Spleen (tissue), 13 donors: Measurements from ENCODE around the gene SIGLEC11. TPM values are rescaled to one million over a fixed set of nuclear protein-coding genes. Genes with fewer than 3 reads are reported as not detected.
"Not testable (repeated sequence)": the region's sequence is repeated elsewhere in the genome, so short reads cannot be mapped to it uniquely, and the experiment has no call there.

Experiments
- DNase-seq: peaks from one replicate; pipeline ENCODE4 v3.0.0-alpha.2; 2020
- H3K27ac ChIP-seq, 8 donors: fragments of 200-600 bp; sonication (generic) in 7 of 8; 1 replicate in 4 of 8; 2 replicates in 4 of 8; pipeline versions ENCODE4 v1.5.0 to v1.8.0; 2016 to 2021; ENCODE audit warnings: inconsistent platforms in 4 of 8, mild to moderate bottlenecking in 4 of 8, moderate library complexity in 1 of 8
- H3K27me3 ChIP-seq, 7 donors: fragments of 200-600 bp; sonication (generic) in 6 of 7; replicated peaks in 1 of 7; 1 replicate in 4 of 7; 2 replicates in 3 of 7; pipeline versions ENCODE4 v1.5.0 to v1.8.0; 2016 to 2021; ENCODE audit warnings: inconsistent platforms in 3 of 7, mild to moderate bottlenecking in 1 of 7
- H3K36me3 ChIP-seq, 6 donors: fragments of 200-600 bp; sonication (generic) in 5 of 6; 1 replicate in 4 of 6; 2 replicates in 2 of 6; pipeline versions ENCODE4 v1.5.0 to v1.8.0; 2016 to 2021; ENCODE audit warnings: inconsistent platforms in 2 of 6
- H3K4me1 ChIP-seq, 6 donors: fragments of 200-600 bp; sonication (generic) in 5 of 6; 1 replicate in 3 of 6; 2 replicates in 3 of 6; pipeline versions ENCODE4 v1.5.0 to v1.8.0; 2016 to 2021; ENCODE audit warnings: inconsistent platforms in 3 of 6
- H3K4me3 ChIP-seq, 8 donors: fragments of 200-600 bp; sonication (generic) in 7 of 8; 1 replicate in 4 of 8; 2 replicates in 4 of 8; pipeline versions ENCODE4 v1.5.0 to v1.8.0; 2016 to 2021; ENCODE audit warnings: inconsistent platforms in 4 of 8, mild to moderate bottlenecking in 4 of 8, moderate library complexity in 2 of 8
- H3K9me3 ChIP-seq, 8 donors: fragments of 200-600 bp; sonication (generic) in 7 of 8; 1 replicate in 4 of 8; 2 replicates in 4 of 8; pipeline versions ENCODE4 v1.5.0 to v1.8.0; 2016 to 2021; ENCODE audit warnings: inconsistent platforms in 4 of 8
- POLR2A ChIP-seq, 3 donors: fragments of 450-650 bp; IDR thresholded peaks; one replicate each; pipeline ENCODE4 v1.5.1; 2017; ENCODE audit warnings: antibody characterized with exemption in 3 of 3, mild to moderate bottlenecking in 1 of 3
- POLR2AphosphoS5 ChIP-seq, 3 donors: sonication (generic); formaldehyde crosslinking; IDR thresholded peaks; one replicate each; pipeline ENCODE4 v1.5.1; 2017; ENCODE audit warnings: antibody characterized with exemption in 3 of 3
- WGBS, 5 donors: extraction: QIAGEN DNeasy Blood & Tissue Kit in 3 of 5; methylation state at CpG; one replicate each; pipeline versions ENCODE4 v1.1.5 to v1.1.7; 2013 to 2018; 5-methylcytosine and 5-hydroxymethylcytosine counted together
- intact Hi-C: fragments of 100-400 bp; cut with DNase I; formaldehyde crosslinking; loops from one replicate; pipeline ENCODE4 v1.15.0; 2023; ENCODE audit warnings: low total_unique reads
- long read RNA-seq, 2 donors: transcript quantifications; one replicate each; lab custom pipeline, GENCODE V29; 2026
- polyA plus RNA-seq, 3 donors: library from polyadenylated mRNA; stranded (reverse); fragments of 200-250 nt; gene quantifications; one replicate each; pipeline ENCODE4 v1.2.1, GENCODE V29; 2013
- total RNA-seq, 7 donors: library from RNA; depleted of rRNA in 3 of 7; stranded (reverse); fragments of >200 nt in 3 of 7; fragmentation: NEBNext Ultra II Directional in 4 of 7; extraction: Animal tissue kit (Norgen Biotek cat#: 25700) in 4 of 7; gene quantifications; one replicate each; pipeline versions ENCODE4 v1.1.0 to v1.2.1, GENCODE V29; 2016 to 2021
- TF ChIP-seq, protein P1 (sequence below), 11 experiments: fragments of 200-600 bp in 7 of 11; fragments of 450-650 bp in 4 of 11; sonication (generic) in 4 of 11; IDR thresholded peaks in 8 of 11; conservative IDR thresholded peaks in 3 of 11; 1 replicate in 7 of 11; 2 replicates in 4 of 11; pipeline versions ENCODE4 v1.4.0 to v1.8.0; 2016 to 2021; ENCODE audit warnings: antibody characterized with exemption in 11 of 11, inconsistent platforms in 4 of 11, mild to moderate bottlenecking in 1 of 11
- donor health status: healthy with polysubstance abuse.
- donor health status: DM: no; HTN: no; CAD: no; lungs with moderate emphysema.
- donor health status: DM: no; HTN: no; CAD: no.
- donor health status: Bipolar disorder and iron deficiency.
- donor health status: healthy.
- donor health status: DM: no; HTN: no; CAD: no.
- donor health status: DM: yes; HTN: yes; CAD: no.

SIGLEC11 gene, protein sequence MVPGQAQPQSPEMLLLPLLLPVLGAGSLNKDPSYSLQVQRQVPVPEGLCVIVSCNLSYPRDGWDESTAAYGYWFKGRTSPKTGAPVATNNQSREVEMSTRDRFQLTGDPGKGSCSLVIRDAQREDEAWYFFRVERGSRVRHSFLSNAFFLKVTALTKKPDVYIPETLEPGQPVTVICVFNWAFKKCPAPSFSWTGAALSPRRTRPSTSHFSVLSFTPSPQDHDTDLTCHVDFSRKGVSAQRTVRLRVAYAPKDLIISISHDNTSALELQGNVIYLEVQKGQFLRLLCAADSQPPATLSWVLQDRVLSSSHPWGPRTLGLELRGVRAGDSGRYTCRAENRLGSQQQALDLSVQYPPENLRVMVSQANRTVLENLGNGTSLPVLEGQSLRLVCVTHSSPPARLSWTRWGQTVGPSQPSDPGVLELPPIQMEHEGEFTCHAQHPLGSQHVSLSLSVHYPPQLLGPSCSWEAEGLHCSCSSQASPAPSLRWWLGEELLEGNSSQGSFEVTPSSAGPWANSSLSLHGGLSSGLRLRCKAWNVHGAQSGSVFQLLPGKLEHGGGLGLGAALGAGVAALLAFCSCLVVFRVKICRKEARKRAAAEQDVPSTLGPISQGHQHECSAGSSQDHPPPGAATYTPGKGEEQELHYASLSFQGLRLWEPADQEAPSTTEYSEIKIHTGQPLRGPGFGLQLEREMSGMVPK
- total RNA-seq, result 10 to 100 TPM; 18.7 to 97.5 (median 42.8) TPM
- polyA plus RNA-seq, result 10 to 100 TPM in 1 of 3 donors, 1 to 10 TPM in 2; 2.2 to 52.3 (median 7.9) TPM
- long read RNA-seq, donor 1, partial matches to known transcripts, result 0 of 3 reads
- long read RNA-seq, donor 1, other reads (novel, unspliced or antisense), result 0 of 3 reads
- long read RNA-seq, donor 2, partial matches to known transcripts, result 0 of 5 reads
- long read RNA-seq, donor 2, other reads (novel, unspliced or antisense), result 0 of 5 reads

DNA sequence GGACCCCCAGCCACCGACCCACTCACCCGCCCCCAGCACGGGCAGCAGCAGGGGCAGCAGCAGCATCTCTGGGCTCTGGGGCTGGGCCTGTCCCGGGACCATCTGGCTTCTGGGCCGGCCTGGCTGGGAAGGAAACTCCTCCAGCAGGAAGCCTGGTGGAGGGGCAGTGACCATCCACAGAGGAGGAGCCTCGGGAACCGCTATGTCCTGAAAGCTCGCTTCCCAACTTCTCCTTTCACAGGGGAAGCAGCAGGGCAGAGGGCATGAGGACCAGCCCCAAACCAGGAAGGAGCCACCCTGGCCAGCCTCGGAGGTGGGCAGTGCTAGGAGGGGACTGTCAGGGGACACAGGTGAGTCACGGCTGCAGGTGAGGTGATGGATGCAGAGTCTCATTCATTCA is at the start of gene SIGLEC11:
Gene SIGLEC11, minus strand, starts transcription at position 193 of the 400 bp plus-strand sequence. Its CDS starts 91 bp downstream, at position 102.
- H3K27me3 ChIP-seq, intact Hi-C loops, H3K36me3 ChIP-seq, H3K9me3 ChIP-seq: not testable (repeated sequence)
- peak in 1 of 3 donors; percentile 48 for TF ChIP-seq POLR2AphosphoS5 (IDR thresholded peaks at IDR 0.05)
- Histone ChIP-seq H3K27ac (peak within 1 kb of the TSS in 5 of 8 donors; percentile 15 to 53 (median 36)), H3K4me3 (peak within 1 kb of the TSS in 5 of 8 donors; percentile 16 to 58 (median 35)), H3K4me1 (peaks cover 5 to 47% (median 17%) of the 10 kb centered on the region in 6 donors)
- WGBS, 5 donors, result 14 to 58% (median 31%) methylated on average over 2 to 5 of the region's 10 CpGs
- peak; percentile 47 for DNase-seq

DNA sequence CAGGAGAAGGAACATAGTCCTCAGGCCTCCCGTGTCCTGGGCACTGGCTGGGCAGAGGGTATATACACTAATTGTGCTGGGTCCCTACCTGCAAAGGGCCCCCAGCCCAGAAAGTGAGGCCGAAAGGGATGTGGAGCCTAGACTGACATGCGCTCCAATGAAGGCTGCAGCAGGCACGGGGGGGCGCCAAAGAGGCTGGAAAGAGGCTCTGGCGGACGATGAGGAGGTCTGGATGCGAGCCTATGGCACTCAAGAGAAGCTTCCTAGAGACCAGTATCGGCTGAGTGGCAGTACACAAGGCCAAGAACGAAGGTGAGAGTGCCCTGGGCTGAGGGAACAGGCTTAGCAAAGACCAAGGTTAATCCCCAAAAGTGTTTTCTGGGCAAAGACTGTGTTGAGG is 47.6 kb upstream of the SIGLEC11 start:
- H3K4me1 ChIP-seq, result peaks cover 0 to 14% (median 2%) of the 10 kb centered on the region in 6 donors
- peaks cover 0 to 100% (median 76%) of the 10 kb centered on the region in 6 donors for H3K36me3 ChIP-seq
- intact Hi-C loops, result no loop called here
- no peaks in the 10 kb centered on the region for H3K27me3 ChIP-seq
- H3K27ac ChIP-seq, result no peak overlapping the region
- TF ChIP-seq, protein P1, sequence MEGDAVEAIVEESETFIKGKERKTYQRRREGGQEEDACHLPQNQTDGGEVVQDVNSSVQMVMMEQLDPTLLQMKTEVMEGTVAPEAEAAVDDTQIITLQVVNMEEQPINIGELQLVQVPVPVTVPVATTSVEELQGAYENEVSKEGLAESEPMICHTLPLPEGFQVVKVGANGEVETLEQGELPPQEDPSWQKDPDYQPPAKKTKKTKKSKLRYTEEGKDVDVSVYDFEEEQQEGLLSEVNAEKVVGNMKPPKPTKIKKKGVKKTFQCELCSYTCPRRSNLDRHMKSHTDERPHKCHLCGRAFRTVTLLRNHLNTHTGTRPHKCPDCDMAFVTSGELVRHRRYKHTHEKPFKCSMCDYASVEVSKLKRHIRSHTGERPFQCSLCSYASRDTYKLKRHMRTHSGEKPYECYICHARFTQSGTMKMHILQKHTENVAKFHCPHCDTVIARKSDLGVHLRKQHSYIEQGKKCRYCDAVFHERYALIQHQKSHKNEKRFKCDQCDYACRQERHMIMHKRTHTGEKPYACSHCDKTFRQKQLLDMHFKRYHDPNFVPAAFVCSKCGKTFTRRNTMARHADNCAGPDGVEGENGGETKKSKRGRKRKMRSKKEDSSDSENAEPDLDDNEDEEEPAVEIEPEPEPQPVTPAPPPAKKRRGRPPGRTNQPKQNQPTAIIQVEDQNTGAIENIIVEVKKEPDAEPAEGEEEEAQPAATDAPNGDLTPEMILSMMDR (IDR thresholded peaks at IDR 0.05 in 8 of 11, conservative IDR thresholded peaks at IDR 0.05 in 3 of 11), result peak in 6 of 11 experiments; percentile 12 to 32 (median 18)
- TF ChIP-seq POLR2A (IDR thresholded peaks at IDR 0.05) (no peak), POLR2AphosphoS5 (IDR thresholded peaks at IDR 0.05) (peak in 2 of 3 donors; percentile 27 to 30)
- 69 to 89% (median 72%) methylated on average over 10 of the region's 10 CpGs for WGBS, 5 donors
- H3K9me3 ChIP-seq, result no peaks in the 10 kb centered on the region
- no peak overlapping the region for H3K4me3 ChIP-seq
- DNase-seq, result no peak

DNA sequence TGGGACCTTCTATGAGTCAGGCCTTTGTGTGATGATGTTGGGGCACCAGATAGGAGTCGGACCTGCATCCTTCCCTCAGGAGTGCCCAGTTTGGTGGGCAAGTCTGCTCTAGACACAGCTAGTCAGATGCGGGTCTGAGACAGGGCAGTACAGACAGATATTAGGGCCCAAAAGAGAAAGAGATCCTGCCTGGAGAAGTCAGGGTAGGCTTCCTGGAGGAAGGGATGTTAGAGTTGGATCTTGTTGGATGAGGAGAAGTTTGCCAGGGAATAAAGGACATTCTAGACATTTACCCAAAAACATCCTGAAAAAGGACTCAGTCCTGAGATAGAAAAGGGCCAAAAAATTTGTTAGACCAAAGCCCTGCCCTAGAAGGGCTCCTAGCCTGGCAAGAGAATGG is 47.0 kb upstream of the SIGLEC11 start:
- peaks cover 0 to 18% (median 2%) of the 10 kb centered on the region in 6 donors for H3K4me1 ChIP-seq
- H3K4me3 ChIP-seq, result no peak overlapping the region
- H3K27me3 ChIP-seq, result no peaks in the 10 kb centered on the region
- 90 to 100% (median 96%) methylated on average over 2 of the region's 2 CpGs for WGBS, 5 donors
- TF ChIP-seq POLR2AphosphoS5 (IDR thresholded peaks at IDR 0.05), result no peak
- no peak for TF ChIP-seq POLR2A (IDR thresholded peaks at IDR 0.05)
- TF ChIP-seq, protein P1 (IDR thresholded peaks at IDR 0.05 in 8 of 11, conservative IDR thresholded peaks at IDR 0.05 in 3 of 11), result no peak
- H3K27ac ChIP-seq, result no peak overlapping the region
- DNase-seq, result no peak
- H3K9me3 ChIP-seq, result no peaks in the 10 kb centered on the region
- H3K36me3 ChIP-seq, result peaks cover 0 to 100% (median 75%) of the 10 kb centered on the region in 6 donors
- intact Hi-C loops, result no loop called here

DNA sequence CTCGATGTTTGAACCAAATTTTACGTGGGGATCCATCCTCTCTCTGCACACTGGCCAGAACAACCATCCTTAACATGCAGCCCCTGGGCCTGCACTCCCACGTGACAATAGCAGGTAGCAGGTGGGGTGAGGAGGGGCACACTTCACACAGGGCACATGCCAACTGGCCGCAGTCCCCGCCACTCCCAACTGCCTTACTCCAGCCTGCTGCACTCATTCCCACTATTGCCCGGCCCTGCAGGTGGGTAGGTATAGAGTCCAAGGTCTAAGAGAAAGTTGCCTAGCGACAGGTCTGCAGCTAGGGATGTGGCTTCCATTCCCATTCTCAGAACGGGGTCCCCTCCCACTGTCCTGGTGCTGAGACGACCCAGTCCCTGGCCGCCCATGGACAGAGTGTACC is 46.2 kb upstream of the SIGLEC11 start:
- no peak overlapping the region for H3K4me3 ChIP-seq
- intact Hi-C loops, result no loop called here
- no peak overlapping the region for H3K27ac ChIP-seq
- no peak for DNase-seq
- H3K27me3 ChIP-seq, result no peaks in the 10 kb centered on the region
- peaks cover 0 to 100% (median 80%) of the 10 kb centered on the region in 6 donors for H3K36me3 ChIP-seq
- TF ChIP-seq POLR2AphosphoS5 (IDR thresholded peaks at IDR 0.05) (no peak), POLR2A (IDR thresholded peaks at IDR 0.05) (no peak)
- TF ChIP-seq, protein P1 (IDR thresholded peaks at IDR 0.05 in 8 of 11, conservative IDR thresholded peaks at IDR 0.05 in 3 of 11), result no peak
- no peaks in the 10 kb centered on the region for H3K9me3 ChIP-seq
- peaks cover 0 to 26% (median 2%) of the 10 kb centered on the region in 6 donors for H3K4me1 ChIP-seq
- WGBS, 5 donors, result 86 to 97% (median 95%) methylated on average over 10 of the region's 10 CpGs
